NCI-H2107 treated with DMSO at 0.1 percent for 48 hours (cell line): Measurements from ENCODE around the gene PIGQ.
A peak's percentile ranks its signal among the peaks of the same experiment; 100 is the strongest.
"Not testable (repeated sequence)": the region's sequence is repeated elsewhere in the genome, so short reads cannot be mapped to it uniquely, and the experiment has no call there.

Source experiments
- DNase-seq: peaks from one replicate; lab custom pipeline; 2025; ENCODE audit not compliant: unreplicated experiment; lab: John Stamatoyannopoulos, UW

The PIGQ gene

GRCh38 chr16:585351-585750, 15.6 kb downstream of the PIGQ start:
- DNase-seq = no peak

- DNase-seq = no peak
Measured at GRCh38 chr16:586047-586644, 16.4 kb downstream of the PIGQ start.

- no peak for DNase-seq
Measured at GRCh38 chr16:586645-587590, 17.1 kb downstream of the PIGQ start.

- DNase-seq = no peak
Measured at GRCh38 chr16:588639-588888, 18.8 kb downstream of the PIGQ start.

GRCh38 chr16:588889-589657, 19.3 kb downstream of the PIGQ start:
- DNase-seq = peak; percentile 88

- DNase-seq = peak; percentile 88
Measured at GRCh38 chr16:589658-590187, 20.0 kb downstream of the PIGQ start, which contains the start of gene RAB40C. Gene RAB40C, plus strand, starts transcription at chr16:590066. Its CDS starts 226 bp downstream, at chr16:590292.

GRCh38 chr16:590188-590814, 20.5 kb downstream of the PIGQ start:
- no peak for DNase-seq

- no peak for DNase-seq
Measured at GRCh38 chr16:590815-591200, 21.0 kb downstream of the PIGQ start.

- no peak for DNase-seq
Measured at GRCh38 chr16:591231-591630, 21.5 kb downstream of the PIGQ start.

- no peak for DNase-seq
Measured at GRCh38 chr16:591892-592517, 22.2 kb downstream of the PIGQ start.

GRCh38 chr16:592518-593306, 22.9 kb downstream of the PIGQ start:
- DNase-seq = peak; percentile 81

GRCh38 chr16:593406-593805, 23.6 kb downstream of the PIGQ start:
- DNase-seq = peak; percentile 83

GRCh38 chr16:593807-594206, 24.0 kb downstream of the PIGQ start:
- DNase-seq = no peak

- DNase-seq = no peak
Measured at GRCh38 chr16:595094-595528, 25.3 kb downstream of the PIGQ start.

GRCh38 chr16:595942-596735, 26.4 kb downstream of the PIGQ start:
- DNase-seq = no peak

GRCh38 chr16:596736-597060, 26.9 kb downstream of the PIGQ start:
- DNase-seq = no peak

GRCh38 chr16:597655-598054, 27.9 kb downstream of the PIGQ start:
- not testable (repeated sequence) for DNase-seq

- DNase-seq = no peak
Measured at GRCh38 chr16:598823-599739, 29.3 kb downstream of the PIGQ start.
